Testis (tissue), 2 donors: ENCODE measurements around the gene SLX4IP.

Source experiments
- CTCF ChIP-seq, 3 experiments: fragments of 450-650 bp in 2 of 3; fragments of 200-600 bp in 1 of 3; sonication (generic) in 1 of 3; IDR thresholded peaks; one replicate each; pipeline ENCODE4 v1.5.1; 2016 to 2019; ENCODE audit warnings: antibody characterized with exemption in 3 of 3, mild to moderate bottlenecking in 2 of 3, moderate library complexity in 1 of 3
- POLR2A ChIP-seq: fragments of 450-650 bp; IDR thresholded peaks from one replicate; pipeline ENCODE4 v1.6.1; 2017; ENCODE audit warnings: antibody characterized with exemption, mild to moderate bottlenecking, moderate library complexity

DNA sequence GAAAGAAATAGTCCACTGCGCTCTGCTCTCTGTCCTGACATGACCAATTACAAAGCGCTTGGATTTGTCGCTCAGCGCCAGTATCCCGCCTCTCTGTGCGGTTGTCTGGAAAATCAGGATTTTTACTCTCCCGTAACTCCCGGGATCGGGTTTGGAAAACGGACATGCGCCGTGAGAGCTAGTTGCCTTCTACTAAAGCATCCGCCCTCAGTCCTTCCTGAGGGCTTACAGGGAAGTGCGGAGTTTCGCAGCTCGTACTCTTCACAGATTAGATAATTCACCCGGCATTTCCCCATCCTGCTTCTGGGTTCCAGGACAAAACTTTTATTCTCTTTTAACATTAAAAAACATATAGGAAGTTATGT lies 656 bp upstream of the SLX4IP start:
- no peak for TF ChIP-seq CTCF (IDR thresholded peaks at IDR 0.05)
- peak; percentile 82 for TF ChIP-seq POLR2A
